Thymus (tissue), 11 donors: ENCODE results near the gene LYSMD2. TPM values are rescaled to one million over a fixed set of nuclear protein-coding genes. Genes with fewer than 3 reads are reported as not detected.

Experiments used
- DNase-seq, 9 donors: peaks; one replicate each; pipeline ENCODE4 v3.0.0-alpha.2; 2013; ENCODE audit warnings: low spot score in 9 of 9, low read depth in 6 of 9, missing footprints in 1 of 9
- H3K27ac ChIP-seq, 2 donors: one replicate each; pipeline ENCODE4 v1.5.1; 2013; ENCODE audit warnings: control low read depth in 1 of 2, low read depth in 1 of 2, low read length in 1 of 2, mild to moderate bottlenecking in 1 of 2, moderate library complexity in 1 of 2
- H3K27me3 ChIP-seq, 2 donors: one replicate each; pipeline ENCODE4 v1.5.1; 2013; ENCODE audit warnings: low read length in 1 of 2; ENCODE audit not compliant: control insufficient read depth in 2 of 2, insufficient read depth in 1 of 2
- H3K36me3 ChIP-seq, 2 donors: one replicate each; pipeline ENCODE4 v1.5.1; 2013; ENCODE audit warnings: low read length in 1 of 2, mild to moderate bottlenecking in 1 of 2, moderate library complexity in 1 of 2; ENCODE audit not compliant: control insufficient read depth in 2 of 2, insufficient read depth in 2 of 2
- H3K4me1 ChIP-seq, 2 donors: one replicate each; pipeline ENCODE4 v1.5.1; 2013; ENCODE audit warnings: low read length in 2 of 2; ENCODE audit not compliant: control insufficient read depth in 2 of 2, insufficient read depth in 2 of 2
- H3K4me3 ChIP-seq, 2 donors: one replicate each; pipeline ENCODE4 v1.5.1; 2013; ENCODE audit warnings: low read length in 2 of 2, control low read depth in 1 of 2, mild to moderate bottlenecking in 1 of 2
- H3K9me3 ChIP-seq, 2 donors: one replicate each; pipeline ENCODE4 v1.5.1; 2013; ENCODE audit warnings: low read length in 1 of 2, mild to moderate bottlenecking in 1 of 2; ENCODE audit not compliant: control insufficient read depth in 2 of 2, insufficient read depth in 1 of 2
- WGBS: extraction: QIAGEN DNeasy Blood & Tissue Kit; methylation state at CpG from one replicate; pipeline ENCODE4 v1.1.7; 2013; 5-methylcytosine and 5-hydroxymethylcytosine counted together
- polyA plus RNA-seq: library from polyadenylated mRNA; stranded (reverse); fragments of 200-250 nt; gene quantifications from one replicate; pipeline ENCODE4 v1.2.3, GENCODE V29; 2013
- total RNA-seq: library from RNA; stranded (reverse); fragments of 120-200 nt; gene quantifications from one replicate; pipeline ENCODE4 v1.2.4, GENCODE V29; 2013
- donor health status: healthy.

LYSMD2 gene
- total and polyA plus RNA-seq, 2 donors: 19.6 to 30.1 TPM

DNA sequence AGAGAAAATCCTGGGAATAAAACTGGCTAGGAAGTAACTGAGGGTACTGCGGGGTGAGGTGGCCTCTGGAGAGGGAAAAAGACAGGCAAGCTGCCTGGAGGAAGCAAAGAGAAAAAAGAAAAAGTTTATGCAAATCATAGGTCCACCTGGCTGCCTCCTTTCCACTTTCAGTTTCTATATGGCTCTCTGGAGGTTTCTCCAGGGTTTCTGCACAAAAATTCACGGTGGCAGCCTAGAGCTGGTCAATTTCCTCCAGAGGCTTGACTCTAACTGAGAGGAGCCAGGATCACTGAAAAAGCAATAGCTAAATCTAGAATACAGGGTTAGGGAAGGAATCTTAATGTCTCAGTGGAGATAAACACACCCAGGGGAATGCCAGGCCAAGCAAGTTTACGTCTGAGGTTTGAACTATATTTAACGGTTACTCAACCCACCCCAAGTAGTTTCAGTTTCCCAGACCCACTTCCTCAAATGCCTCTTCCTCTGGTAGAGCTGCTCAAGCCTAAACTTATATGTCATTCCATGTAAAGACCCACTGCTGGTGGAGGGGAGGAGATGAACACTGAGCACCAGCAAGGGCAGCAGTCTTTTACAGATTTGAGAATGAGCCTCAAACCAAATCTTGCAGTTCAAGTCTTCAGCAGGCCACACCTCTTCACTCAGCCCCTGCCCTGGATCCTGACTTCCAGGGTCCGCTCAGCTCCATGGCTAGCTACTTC lies 5.7 kb downstream of the LYSMD2 start:
- DNase-seq: peak in 7 of 9 donors; percentile 49 to 84 (median 60)
- Histone ChIP-seq H3K27me3 (no peaks in the 10 kb centered on the region), H3K4me3 (peak overlapping the region; percentile 41 to 51), H3K27ac (peak overlapping the region; percentile 92 to 98), H3K9me3 (no peaks in the 10 kb centered on the region), H3K36me3 (no peaks in the 10 kb centered on the region), H3K4me1 (peaks cover 32 to 62% of the 10 kb centered on the region in 2 donors)
- 18% methylated on average over 5 of the region's 5 CpGs for WGBS

- no peak overlapping the region for H3K4me3 ChIP-seq
- H3K27me3 ChIP-seq: no peaks in the 10 kb centered on the region
- 96% methylated on average over 4 of the region's 4 CpGs for WGBS
- no peaks in the 10 kb centered on the region for H3K36me3 ChIP-seq
- peaks cover 12 to 20% of the 10 kb centered on the region in 2 donors for H3K4me1 ChIP-seq
- H3K27ac ChIP-seq: no peak overlapping the region
- H3K9me3 ChIP-seq: no peaks in the 10 kb centered on the region
- no peak for DNase-seq
Observed at GRCh38 chr15:51727141-51727897, 10.1 kb downstream of the LYSMD2 start.

- Histone ChIP-seq H3K27me3 (no peaks in the 10 kb centered on the region), H3K27ac (no peak overlapping the region), H3K4me3 (no peak overlapping the region), H3K36me3 (peaks cover 0 to 4% of the 10 kb centered on the region in 2 donors), H3K4me1 (peaks cover 7 to 11% of the 10 kb centered on the region in 2 donors), H3K9me3 (no peaks in the 10 kb centered on the region)
- DNase-seq: no peak
- 87% methylated on average over 5 of the region's 5 CpGs for WGBS
Observed at GRCh38 chr15:51726302-51727073, 11.0 kb downstream of the LYSMD2 start.

DNA sequence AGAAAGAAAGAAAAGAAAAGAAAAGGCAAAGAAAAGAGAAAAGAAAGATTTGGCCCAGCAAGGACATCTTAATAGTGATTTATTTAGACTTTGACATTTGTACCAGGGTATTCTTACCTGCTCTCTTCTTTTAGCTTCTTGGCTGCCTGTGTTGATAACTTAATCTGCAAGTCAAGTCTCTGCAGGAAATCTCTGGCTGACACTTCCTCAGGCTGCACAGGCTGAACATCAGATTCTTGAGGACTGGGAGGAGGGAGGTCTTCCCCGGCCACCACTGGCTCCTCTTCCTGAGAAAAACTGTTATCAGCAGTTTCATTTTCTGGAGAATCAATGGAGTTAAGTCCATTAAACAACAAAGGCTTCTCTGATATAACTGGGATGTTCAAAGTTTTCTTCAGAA lies 12.8 kb downstream of the LYSMD2 start:
- Histone ChIP-seq H3K27ac (no peak overlapping the region), H3K4me1 (no peaks in the 10 kb centered on the region), H3K36me3 (peaks cover 10% of the 10 kb centered on the region in 2 donors), H3K9me3 (no peaks in the 10 kb centered on the region), H3K27me3 (no peaks in the 10 kb centered on the region), H3K4me3 (no peak overlapping the region)
- no peak for DNase-seq
- 38% methylated on average over 1 of the region's 1 CpG for WGBS

DNA sequence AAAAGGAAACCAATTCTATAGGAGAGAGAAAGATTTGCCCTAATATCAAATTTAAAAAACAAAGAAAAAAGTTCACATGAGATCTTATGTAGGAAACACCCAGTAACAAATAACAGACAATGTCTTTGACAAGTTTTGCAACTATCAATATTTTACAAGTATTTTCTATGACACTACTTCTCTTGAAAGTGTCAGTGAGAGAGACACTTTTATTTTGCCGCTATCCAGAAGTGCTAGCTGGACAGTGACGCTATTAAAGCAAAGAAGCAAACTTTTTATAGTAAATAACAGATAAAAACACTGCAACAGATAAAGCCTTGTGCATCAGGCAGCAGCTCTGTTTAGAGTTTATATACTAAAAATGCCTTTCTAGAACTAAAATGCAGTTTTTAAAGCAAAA lies 13.3 kb downstream of the LYSMD2 start:
- H3K4me1 ChIP-seq: no peaks in the 10 kb centered on the region
- H3K9me3 ChIP-seq: no peaks in the 10 kb centered on the region
- no peak overlapping the region for H3K27ac ChIP-seq
- no peaks in the 10 kb centered on the region for H3K27me3 ChIP-seq
- WGBS: 95% methylated on average over 2 of the region's 2 CpGs
- no peak for DNase-seq
- peaks cover 10% of the 10 kb centered on the region in 2 donors for H3K36me3 ChIP-seq
- no peak overlapping the region for H3K4me3 ChIP-seq

DNA sequence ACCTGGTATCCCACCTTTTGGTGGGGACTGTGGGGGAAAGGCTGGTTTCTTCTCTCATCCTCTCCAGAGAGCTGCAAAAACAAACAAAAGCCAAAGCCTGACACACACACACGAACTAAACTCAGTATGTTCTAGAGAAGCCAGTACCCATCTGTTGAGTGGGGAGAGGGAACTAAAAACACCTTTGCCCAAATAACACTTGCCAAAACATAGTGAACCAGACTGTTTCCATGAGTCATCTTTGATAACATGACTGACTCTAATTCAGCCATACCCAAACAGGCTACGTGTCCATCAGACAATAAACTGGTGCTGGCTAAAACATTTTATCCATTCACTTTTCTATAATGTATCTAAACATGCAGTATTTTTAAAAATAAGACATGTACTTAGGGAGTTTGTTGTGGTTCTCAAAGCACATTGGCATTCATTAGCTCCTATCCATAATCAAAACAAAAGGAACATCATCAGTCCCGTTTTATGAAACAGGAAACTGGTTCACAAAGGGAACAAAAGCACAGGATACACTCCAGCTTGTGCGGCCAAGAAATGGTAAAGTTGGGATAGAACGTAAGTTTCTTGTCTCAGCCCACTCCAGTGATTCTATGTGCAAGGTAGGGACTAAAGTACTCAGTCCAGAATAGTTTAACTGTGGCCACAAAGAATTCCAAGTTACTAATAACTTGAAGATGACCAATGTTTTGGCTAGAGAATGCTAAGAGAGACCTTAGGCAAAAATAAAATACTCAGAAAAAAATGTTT lies 16.1 kb downstream of the LYSMD2 start:
- no peaks in the 10 kb centered on the region for H3K9me3 ChIP-seq
- H3K27me3 ChIP-seq: no peaks in the 10 kb centered on the region
- peaks cover 10% of the 10 kb centered on the region in 2 donors for H3K36me3 ChIP-seq
- no peak for DNase-seq
- H3K27ac ChIP-seq: no peak overlapping the region
- no peak overlapping the region for H3K4me3 ChIP-seq
- H3K4me1 ChIP-seq: no peaks in the 10 kb centered on the region
- 94% methylated on average over 5 of the region's 5 CpGs for WGBS

DNA sequence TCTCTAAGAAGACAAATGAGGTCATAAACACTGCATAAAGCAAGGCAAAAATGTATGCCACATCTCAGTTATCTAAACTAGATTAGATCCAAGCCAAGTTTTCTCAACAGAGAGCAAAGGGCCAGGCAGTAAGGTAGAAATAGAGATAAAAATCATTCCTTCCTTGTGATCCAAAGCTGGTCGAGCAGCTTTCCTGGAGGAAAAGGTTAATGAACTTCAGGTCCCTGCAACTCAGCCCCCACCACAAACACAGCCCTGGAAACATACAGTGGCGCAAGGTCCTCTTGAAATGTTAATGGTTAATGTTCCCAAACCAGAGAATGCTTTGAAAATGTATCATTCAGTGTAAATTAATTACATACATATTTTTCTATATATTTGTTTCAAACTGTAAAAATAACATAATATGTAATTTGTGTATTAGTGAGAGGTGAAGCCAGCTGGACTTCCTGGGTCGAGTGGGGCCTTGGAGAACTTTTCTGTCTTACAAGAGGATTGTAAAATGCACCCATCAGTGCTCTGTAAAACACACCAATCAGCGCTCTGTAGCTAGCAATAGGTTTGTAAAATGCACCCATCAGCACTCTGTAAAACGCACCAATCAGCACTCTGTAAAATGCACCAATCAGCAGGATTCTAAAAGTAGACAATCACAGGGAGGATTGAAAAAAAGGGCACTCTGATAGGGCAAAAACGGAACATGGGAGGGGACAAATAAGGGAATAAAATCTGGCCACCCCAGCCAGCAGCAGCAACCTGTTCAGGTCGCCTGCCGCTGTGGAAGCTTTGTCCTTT lies 17.1 kb downstream of the LYSMD2 start:
- no peak overlapping the region for H3K27ac ChIP-seq
- 91% methylated on average over 8 of the region's 8 CpGs for WGBS
- H3K4me3 ChIP-seq: no peak overlapping the region
- H3K9me3 ChIP-seq: no peaks in the 10 kb centered on the region
- H3K36me3 ChIP-seq: peaks cover 10% of the 10 kb centered on the region in 2 donors
- no peaks in the 10 kb centered on the region for H3K27me3 ChIP-seq
- no peaks in the 10 kb centered on the region for H3K4me1 ChIP-seq
- DNase-seq: no peak

DNA sequence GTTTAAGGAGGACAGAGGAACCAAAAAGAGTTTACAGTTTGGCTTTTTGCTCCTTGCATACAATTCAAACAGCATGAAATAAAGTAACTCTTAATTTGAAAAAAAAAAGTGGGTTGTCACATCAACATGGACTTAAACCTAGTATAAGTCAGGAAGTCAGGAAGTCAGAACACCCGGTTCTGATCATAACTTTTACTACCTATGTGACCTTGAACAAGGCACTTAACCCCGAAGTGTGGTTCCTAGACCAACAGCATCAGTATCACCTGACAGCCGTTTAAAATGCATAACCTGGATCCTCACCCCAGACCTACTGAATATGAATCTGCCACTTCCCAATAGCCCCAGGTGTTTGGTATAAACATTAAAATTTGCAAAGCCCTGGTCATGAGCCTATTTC lies 18.7 kb downstream of the LYSMD2 start:
- WGBS: 91% methylated on average over 3 of the region's 3 CpGs
- no peak overlapping the region for H3K27ac ChIP-seq
- H3K36me3 ChIP-seq: peaks cover 10% of the 10 kb centered on the region in 2 donors
- H3K27me3 ChIP-seq: no peaks in the 10 kb centered on the region
- no peaks in the 10 kb centered on the region for H3K4me1 ChIP-seq
- H3K4me3 ChIP-seq: no peak overlapping the region
- H3K9me3 ChIP-seq: no peaks in the 10 kb centered on the region
- DNase-seq: no peak
